Inflammatory macrophage treated with lipopolysaccharide for 4 hours (primary cell): Measurements from ENCODE around the gene ESAM.

Experiments used
- DNase-seq: peaks from one replicate; pipeline ENCODE4 v3.0.0-alpha.2; 2020

The ESAM gene

DNA sequence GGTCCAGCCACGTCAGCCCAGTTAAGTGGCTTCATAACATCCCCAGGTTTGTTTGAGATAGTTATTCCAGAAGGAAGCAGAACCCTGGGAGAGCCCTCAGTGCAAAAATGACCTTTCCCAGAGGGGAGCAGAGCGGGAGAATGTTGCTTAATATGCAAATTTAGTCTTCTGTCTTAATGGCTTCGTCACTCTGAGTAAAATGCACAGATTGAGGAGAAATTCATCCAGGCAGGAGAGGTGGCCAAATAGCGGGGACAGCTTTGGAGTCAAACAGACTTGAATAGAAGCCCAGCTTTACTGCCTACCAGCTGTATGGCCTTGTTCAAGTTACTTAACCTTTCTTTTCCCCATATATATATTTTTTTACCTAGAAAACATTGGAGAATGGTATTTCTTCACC, 34.6 kb downstream of the ESAM start:
- DNase-seq, result no peak

DNA sequence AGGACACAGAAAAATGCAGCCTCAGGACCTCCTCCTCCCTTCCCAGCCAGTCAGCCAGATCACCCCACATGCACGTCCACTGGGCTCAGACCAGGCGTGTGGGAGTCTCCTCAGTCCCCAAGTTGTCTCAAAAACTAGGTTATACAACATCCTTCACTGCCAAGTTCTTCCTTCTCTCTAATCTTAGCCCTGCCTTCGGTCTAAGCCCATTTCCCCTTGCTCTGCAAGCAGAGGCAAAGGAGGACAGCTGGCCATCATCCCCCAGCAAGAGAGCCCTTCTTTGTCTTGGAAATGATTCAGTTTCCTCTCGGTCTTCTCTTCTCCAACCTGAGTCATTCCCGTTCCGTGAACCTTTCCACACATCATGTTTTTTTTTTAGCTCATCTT, 36.4 kb downstream of the ESAM start:
- DNase-seq, result peak; percentile 20

DNA sequence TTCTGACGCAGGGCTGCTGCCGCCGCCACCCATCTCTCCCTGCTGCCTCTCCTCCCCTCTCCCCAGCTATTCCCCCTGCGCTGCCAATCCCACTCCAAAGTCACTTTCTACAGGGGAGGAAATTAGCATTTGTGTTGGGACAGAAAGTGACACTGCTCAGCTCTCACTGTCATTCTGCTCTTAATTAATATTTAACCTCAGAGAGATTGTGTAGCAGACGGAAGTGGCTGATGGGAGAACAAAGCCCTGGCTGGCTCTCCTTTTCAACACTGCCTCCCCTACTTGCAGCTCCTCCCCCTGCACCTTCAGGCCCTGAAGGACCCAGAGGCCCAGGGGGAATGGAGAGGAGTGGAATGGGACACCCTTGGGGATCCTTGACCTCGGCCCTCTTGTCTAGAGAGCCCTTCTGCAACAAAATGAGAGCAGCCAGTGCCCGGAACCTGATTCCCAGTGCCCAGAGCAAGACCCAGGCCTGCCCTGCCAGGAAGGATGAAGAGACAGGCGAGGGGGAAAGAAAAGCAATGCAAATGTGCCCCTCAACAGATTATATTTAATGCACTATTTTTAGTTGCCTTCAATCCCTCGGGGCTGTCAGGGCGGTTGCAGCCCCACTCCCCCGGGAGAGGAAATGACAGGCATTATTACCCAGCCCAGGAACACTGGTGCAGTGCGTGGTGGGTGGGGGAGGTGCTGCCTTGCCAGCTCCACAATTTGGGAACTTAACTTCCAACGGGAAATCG, 36.9 kb downstream of the ESAM start:
- DNase-seq, result no peak

DNA sequence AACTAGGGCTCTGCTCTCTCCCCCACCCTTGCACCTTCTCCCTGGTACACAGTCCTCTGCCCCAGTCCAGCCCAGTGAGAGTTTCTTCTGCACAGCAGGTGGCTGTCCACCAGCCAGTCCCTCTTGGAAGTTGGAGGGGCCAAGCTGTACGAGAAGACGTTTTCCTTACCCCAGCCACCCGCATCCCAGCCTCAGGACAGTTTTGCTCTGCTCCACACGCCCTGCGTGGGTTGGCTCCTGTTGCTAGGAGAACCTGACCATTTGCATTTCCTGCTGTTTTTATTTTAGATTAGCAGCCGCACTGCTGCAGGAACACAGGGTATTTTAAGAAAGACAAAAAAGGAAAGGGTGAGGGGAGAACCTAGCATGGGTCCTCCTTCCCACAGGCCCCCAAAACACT, 39.9 kb downstream of the ESAM start:
- no peak for DNase-seq

DNA sequence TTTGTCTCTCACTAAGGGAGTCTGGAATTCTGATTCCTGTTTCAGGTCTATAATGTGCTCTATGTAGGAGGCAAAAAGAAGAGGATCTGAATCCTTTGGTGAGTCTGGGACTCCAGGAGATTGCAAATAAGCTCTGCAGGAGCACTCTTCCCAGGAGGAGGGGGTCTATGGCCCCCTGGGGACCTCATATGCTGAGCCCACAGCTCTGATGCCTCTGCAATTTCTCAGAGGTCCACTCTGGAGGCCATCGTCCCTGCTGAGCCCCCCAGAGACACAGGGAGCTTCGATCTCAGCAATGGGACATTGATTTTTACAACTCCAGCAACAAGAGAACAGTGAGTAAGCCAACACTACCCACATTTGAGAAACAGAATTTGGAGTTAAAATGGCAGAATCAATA, 42.6 kb downstream of the ESAM start:
- DNase-seq, result no peak

DNA sequence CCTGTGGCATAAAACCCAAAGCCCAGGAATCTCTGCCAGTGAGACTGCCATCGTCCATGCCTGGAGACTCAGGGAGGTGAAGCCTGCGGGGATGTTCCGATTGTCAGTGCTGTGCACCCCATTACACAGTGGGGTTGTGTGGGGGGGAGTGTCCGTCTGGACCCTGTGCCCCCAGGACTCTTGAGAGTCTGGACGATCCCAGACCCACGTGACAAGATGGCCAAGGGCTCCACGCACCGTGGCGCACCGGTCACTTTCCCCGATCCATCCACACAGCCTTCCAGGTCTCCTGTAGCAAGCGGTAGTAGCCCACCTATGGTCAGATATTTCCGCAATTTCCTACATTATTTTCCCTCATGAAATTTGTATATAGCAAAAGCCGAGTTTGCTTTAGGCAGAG, 43.3 kb downstream of the ESAM start:
- DNase-seq, result no peak

DNA sequence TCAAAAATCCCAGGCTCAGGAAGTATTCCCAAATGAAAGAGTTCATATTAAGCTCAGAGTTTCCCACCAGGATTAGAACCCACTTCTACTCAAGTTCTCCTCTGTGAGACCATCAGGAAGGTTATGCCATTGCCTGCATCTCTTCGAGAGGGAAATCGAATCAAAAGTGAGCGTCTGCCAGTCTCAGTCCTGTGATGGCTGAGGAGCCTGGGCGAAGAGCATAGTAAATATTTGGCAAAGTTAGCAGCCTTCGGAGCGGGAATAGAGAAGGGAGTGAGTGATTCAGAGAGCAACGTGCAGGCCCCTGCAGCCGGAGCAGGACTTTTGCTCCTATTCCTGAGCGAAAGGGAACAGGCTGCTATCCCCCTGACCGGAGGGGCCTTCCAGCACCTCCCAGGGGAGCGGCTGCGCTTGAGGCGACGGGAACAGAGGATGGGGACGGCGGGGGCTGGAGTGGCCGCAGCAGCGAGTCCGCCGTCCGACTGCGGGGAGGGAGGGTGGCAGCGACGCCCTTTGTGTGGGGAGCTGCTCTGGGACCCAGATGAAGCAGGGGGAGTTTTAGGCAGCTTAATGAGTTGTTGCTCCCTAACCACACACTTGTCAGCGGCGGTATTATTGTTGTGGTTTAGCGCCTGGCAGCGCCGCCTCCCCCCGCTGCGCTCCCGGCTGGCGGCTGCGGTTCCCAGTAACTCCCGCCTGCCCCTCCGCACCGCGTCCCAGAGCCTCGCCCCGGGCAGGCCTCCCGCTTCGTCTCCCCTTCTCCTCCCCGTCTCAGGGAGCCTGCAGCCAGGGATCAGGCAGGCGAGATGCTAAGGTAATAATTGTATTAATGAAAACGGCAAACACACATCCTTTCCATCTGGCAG, 44.1 kb downstream of the ESAM start:
- DNase-seq, result no peak

DNA sequence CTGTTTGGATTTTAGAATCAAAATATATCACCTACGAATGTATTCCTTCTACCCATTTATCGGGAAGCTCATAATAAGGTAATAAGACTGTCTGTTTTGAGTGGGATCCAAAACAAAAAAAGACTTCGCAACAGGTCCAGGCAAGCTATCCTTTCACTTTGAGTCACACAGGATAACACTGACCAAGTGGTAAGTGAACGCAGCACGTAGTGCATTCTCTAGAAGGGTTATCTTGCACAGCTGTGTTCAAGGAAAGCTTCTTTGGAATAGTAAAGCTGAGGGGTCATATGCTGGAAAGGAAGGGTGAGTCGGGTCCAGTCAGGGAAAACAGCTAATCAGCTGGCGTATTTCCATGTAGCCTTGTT, 44.7 kb downstream of the ESAM start:
- no peak for DNase-seq

DNA sequence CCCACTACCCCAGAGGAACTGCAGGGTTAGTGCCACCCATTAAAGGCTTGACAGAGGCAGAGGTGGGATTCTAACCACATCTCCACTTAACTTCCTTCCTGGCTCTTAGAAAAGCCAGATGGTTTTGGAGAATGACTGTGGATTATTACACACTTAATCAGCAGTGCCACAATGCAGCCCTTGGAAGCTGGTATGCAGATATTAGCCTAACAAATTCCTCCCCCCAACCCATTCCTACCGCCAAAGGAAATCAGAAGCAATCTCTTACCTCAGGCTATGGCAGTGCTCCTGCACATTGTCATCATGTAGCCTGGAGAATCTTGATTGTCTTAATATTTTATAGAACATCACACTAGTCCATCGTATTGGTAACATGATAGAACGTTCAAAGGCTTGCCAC, 45.5 kb downstream of the ESAM start:
- no peak for DNase-seq

DNA sequence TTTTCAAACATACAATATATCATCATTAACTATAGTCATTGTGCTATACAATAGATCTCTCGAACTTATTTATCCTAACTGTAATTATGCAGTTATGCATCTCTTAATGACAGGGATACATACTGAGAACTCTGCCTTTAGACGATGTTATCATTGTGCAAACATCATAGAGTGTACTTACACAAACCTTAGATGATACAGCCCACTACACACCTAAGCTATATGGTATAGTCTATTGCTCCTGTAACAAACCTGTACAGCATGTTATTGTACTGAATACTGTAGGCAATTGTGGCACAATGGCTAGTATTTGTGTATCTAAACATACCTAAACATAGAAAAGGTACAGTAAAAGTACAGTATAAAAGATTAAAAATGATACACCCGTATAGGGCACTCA, 49.7 kb downstream of the ESAM start:
- DNase-seq, result no peak

DNA sequence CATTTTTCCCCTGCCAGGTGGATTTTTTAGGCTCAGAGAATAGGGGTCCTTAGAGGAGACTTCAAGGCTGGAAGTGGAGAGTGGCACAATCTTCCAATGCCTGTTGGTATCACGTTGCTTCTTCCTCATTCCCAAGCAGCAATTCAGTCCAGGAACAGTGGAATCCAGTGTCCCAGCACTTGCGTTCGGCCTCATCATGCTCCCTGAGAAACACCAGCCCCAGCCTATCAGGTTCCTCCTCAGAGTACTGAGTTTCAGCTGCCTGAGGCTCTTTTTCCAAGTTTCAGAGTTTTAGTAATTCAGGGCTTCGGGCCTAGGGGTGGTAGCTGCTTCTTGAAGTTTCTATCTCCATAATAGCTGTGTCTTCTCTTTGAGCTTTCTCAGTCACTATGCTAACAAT, 54.3 kb downstream of the ESAM start:
- no peak for DNase-seq
